Kidney epithelial cell (primary cell): ENCODE results near the gene CTXND1. TPM values are rescaled to one million over a fixed set of nuclear protein-coding genes. Genes with fewer than 3 reads are reported as not detected.

ENCODE experiments used
- DNase-seq: peaks from one replicate; pipeline ENCODE4 v3.0.0-alpha.2; 2010; ENCODE audit warnings: low read depth
- H3K27me3 ChIP-seq: 2 replicates; pipeline ENCODE4 v1.6.0; 2011; ENCODE audit warnings: low read length; ENCODE audit not compliant: control insufficient read depth, insufficient read depth
- H3K36me3 ChIP-seq: 2 replicates; pipeline ENCODE4 v1.5.1; 2011; ENCODE audit warnings: low read length; ENCODE audit not compliant: control insufficient read depth, insufficient read depth
- H3K4me3 ChIP-seq: 2 replicates; pipeline ENCODE4 v1.5.1; 2011; ENCODE audit warnings: low read depth, mild to moderate bottlenecking, control low read depth, low read length
- CTCF ChIP-seq: IDR thresholded peaks from 2 replicates; pipeline ENCODE4 v1.5.1; 2011; ENCODE audit warnings: mild to moderate bottlenecking, moderate library complexity, low read length, control low read depth, inconsistent platforms; ENCODE audit not compliant: insufficient read depth, poor library complexity, severe bottlenecking
- total RNA-seq: library from RNA; depleted of rRNA; stranded (reverse); fragments of >200 nt; gene quantifications from 2 replicates; pipeline ENCODE4 v1.2.3, GENCODE V29; 2015

Gene CTXND1
- total RNA-seq, 1 donor from 2014 or later: not detected

GRCh38 chr15:80211976-80212375 lies 40.0 kb downstream of the CTXND1 start:
- no peak for DNase-seq
- H3K27me3 ChIP-seq: no peaks in the 10 kb centered on the region
- TF ChIP-seq CTCF: no peak
- H3K36me3 ChIP-seq: no peaks in the 10 kb centered on the region
- no peak overlapping the region for H3K4me3 ChIP-seq

GRCh38 chr15:80210611-80211573 lies 41.1 kb downstream of the CTXND1 start:
- Histone ChIP-seq H3K27me3 (no peaks in the 10 kb centered on the region), H3K36me3 (no peaks in the 10 kb centered on the region), H3K4me3 (no peak overlapping the region)
- no peak for DNase-seq
- TF ChIP-seq CTCF: no peak

DNA sequence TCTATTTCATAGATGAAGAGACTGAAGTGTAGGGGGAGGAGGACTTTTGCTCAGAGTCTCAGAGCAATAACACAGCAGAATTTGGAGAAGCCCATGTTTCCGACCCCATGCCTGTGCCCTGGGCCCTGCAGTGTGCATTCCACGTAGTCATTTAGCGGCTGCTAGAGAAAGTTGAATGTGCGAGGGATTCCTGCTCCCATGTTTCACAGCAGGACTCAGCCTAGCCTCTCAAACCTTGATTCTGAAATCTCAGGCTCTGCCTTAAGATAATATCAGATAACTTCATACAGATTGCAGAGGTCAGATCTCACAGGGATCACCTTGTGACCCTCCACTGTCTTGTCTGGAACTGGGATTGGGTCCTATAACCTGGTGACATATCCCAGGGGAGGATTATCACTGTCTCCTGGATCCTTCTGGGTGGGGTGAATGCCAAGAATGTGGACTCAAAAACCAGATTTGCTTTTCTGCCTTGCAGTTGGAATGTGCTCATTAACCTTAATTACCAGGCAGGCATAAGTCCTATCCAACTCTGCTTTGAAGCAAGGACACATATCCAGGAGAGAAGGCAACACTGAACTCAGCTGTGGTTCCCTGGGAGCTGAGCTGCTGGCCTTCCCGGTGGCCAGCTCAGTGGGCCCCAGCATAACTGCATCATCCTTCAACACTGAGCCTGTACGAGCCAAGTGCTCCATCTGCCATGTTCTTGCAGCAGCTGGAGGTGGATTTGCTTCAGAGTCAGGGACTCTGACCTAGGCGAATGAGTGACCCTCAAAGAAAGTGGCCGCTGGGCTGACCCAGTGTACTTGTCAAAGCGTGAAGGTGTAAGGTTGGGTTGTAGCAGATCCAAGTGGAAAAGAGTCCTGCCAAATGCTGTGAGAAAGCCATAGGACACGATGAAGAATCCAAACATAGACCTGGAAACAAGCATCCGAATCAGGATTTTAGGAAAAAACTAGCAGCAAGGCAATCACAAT lies 43.0 kb downstream of the CTXND1 start:
- DNase-seq: no peak

DNA sequence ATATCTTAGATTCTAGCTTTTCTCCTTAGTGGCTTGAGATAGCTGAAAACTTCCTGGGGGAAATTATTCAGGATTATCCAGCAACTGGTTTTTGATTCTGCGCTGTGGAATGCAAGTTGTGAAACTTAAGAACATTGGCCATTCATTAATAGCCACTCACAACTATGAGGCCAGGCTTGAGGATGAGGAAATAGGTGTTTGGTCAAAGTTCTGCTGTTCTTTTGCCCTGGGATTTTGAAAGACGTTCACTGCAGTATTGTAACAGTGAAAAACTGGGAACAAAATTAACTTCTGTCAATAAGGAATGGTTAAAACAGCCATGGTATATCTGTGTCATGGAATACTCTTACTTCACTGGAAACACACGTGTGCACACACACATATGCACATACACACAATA lies 44.1 kb downstream of the CTXND1 start:
- Histone ChIP-seq H3K36me3 (no peaks in the 10 kb centered on the region), H3K4me3 (no peak overlapping the region), H3K27me3 (no peaks in the 10 kb centered on the region)
- TF ChIP-seq CTCF: no peak
- no peak for DNase-seq

More for the DNA sequence above, 43.0 kb downstream of the CTXND1 start:
- TF ChIP-seq CTCF: no peak
- H3K27me3 ChIP-seq: no peaks in the 10 kb centered on the region
- H3K36me3 ChIP-seq: no peaks in the 10 kb centered on the region
- H3K4me3 ChIP-seq: no peak overlapping the region

- Histone ChIP-seq H3K4me3 (no peak overlapping the region), H3K36me3 (no peaks in the 10 kb centered on the region), H3K27me3 (peaks cover 5% of the 10 kb centered on the region)
Observed at GRCh38 chr15:80204231-80204630, 47.8 kb downstream of the CTXND1 start.

More at GRCh38 chr15:80204231-80204630, 47.8 kb downstream of the CTXND1 start:
- TF ChIP-seq CTCF: no peak
- no peak for DNase-seq
